Trophoblast cell (in vitro differentiated cells and primary cell): ENCODE data around the gene ZSCAN9.

Experiments used
- DNase-seq, 2 donors: peaks; one replicate each; pipeline ENCODE4 v3.0.0-alpha.2; 2016
- H2AFZ ChIP-seq: 2 replicates; pipeline ENCODE4 v1.6.1; 2013; ENCODE audit warnings: low read length, moderate library complexity, mild to moderate bottlenecking; ENCODE audit not compliant: insufficient read depth, poor library complexity
- H2AK5ac ChIP-seq: 2 replicates; pipeline ENCODE4 v1.6.1; 2013; ENCODE audit warnings: mild to moderate bottlenecking, low read length
- H2BK120ac ChIP-seq: 2 replicates; pipeline ENCODE4 v1.6.1; 2013; ENCODE audit warnings: low read length, mild to moderate bottlenecking, moderate library complexity; ENCODE audit not compliant: insufficient read depth, poor library complexity
- H2BK12ac ChIP-seq: 2 replicates; pipeline ENCODE4 v1.6.1; 2013; ENCODE audit warnings: mild to moderate bottlenecking, low read length, moderate library complexity
- H2BK5ac ChIP-seq: 2 replicates; pipeline ENCODE4 v1.6.1; 2013; ENCODE audit warnings: low read length, low read depth, moderate library complexity, mild to moderate bottlenecking; ENCODE audit not compliant: poor library complexity
- H3K14ac ChIP-seq: 2 replicates; pipeline ENCODE4 v1.6.1; 2013; ENCODE audit warnings: mild to moderate bottlenecking, low read length
- H3K18ac ChIP-seq: 2 replicates; pipeline ENCODE4 v1.6.1; 2013; ENCODE audit warnings: mild to moderate bottlenecking, low read length
- H3K23ac ChIP-seq: 2 replicates; pipeline ENCODE4 v1.6.1; 2013; ENCODE audit warnings: low read length
- H3K27ac ChIP-seq: 2 replicates; pipeline ENCODE4 v1.5.1; 2013; ENCODE audit warnings: low read depth, mild to moderate bottlenecking, inconsistent platforms, low read length, moderate library complexity
- H3K27me3 ChIP-seq: 2 replicates; pipeline ENCODE4 v1.6.1; 2013; ENCODE audit warnings: inconsistent platforms, mild to moderate bottlenecking, low read length, moderate library complexity; ENCODE audit not compliant: insufficient read depth
- H3K36me3 ChIP-seq, 2 experiments: 1 replicate in 1 of 2; 2 replicates in 1 of 2; pipeline ENCODE4 v1.6.1; 2013; ENCODE audit warnings: low read length in 2 of 2, mild to moderate bottlenecking in 2 of 2, moderate library complexity in 1 of 2; ENCODE audit not compliant: insufficient read depth in 2 of 2, control insufficient read depth in 1 of 2
- H3K4ac ChIP-seq: 2 replicates; pipeline ENCODE4 v1.6.1; 2013; ENCODE audit warnings: low read depth, mild to moderate bottlenecking, low read length, moderate library complexity
- H3K4me1 ChIP-seq, 2 experiments: 1 replicate in 1 of 2; 2 replicates in 1 of 2; pipeline ENCODE4 v1.6.1; 2013; ENCODE audit warnings: low read length in 2 of 2, mild to moderate bottlenecking in 2 of 2, moderate library complexity in 1 of 2; ENCODE audit not compliant: insufficient read depth in 2 of 2, control insufficient read depth in 1 of 2
- H3K4me2 ChIP-seq: 2 replicates; pipeline ENCODE4 v1.6.1; 2013; ENCODE audit warnings: inconsistent platforms, mild to moderate bottlenecking, low read length, moderate library complexity
- H3K4me3 ChIP-seq: 2 replicates; pipeline ENCODE4 v1.5.1; 2013; ENCODE audit warnings: mild to moderate bottlenecking, low read depth, low read length, inconsistent platforms
- H3K79me1 ChIP-seq: one replicate; pipeline ENCODE4 v1.6.1; 2013; ENCODE audit warnings: low read length
- H3K79me2 ChIP-seq: 2 replicates; pipeline ENCODE4 v1.6.1; 2013; ENCODE audit warnings: low read length, mild to moderate bottlenecking; ENCODE audit not compliant: control insufficient read depth, insufficient read depth, poor library complexity
- H3K9ac ChIP-seq: 2 replicates; pipeline ENCODE4 v1.6.1; 2013; ENCODE audit warnings: mild to moderate bottlenecking, low read length
- H3K9me3 ChIP-seq: 2 replicates; pipeline ENCODE4 v1.6.1; 2013; ENCODE audit warnings: low read depth, mild to moderate bottlenecking, control low read depth, inconsistent platforms, low read length; ENCODE audit not compliant: insufficient read depth
- H4K12ac ChIP-seq: 2 replicates; pipeline ENCODE4 v1.6.1; 2013; ENCODE audit warnings: low read depth, mild to moderate bottlenecking, low read length, moderate library complexity
- H4K8ac ChIP-seq: 2 replicates; pipeline ENCODE4 v1.6.1; 2013; ENCODE audit warnings: low read depth, mild to moderate bottlenecking, low read length, moderate library complexity
- H4K91ac ChIP-seq: one replicate; pipeline ENCODE4 v1.6.1; 2013; ENCODE audit warnings: low read depth, mild to moderate bottlenecking, low read length, moderate library complexity
- WGBS: extraction: QIAGEN DNeasy Blood & Tissue Kit; methylation state at CpG from one replicate; pipeline ENCODE4 v1.1.7; 2013; ENCODE audit warnings: missing lambda C conversion rate; ENCODE audit not compliant: insufficient read length, insufficient coverage; ENCODE audit errors: extremely low coverage; 5-methylcytosine and 5-hydroxymethylcytosine counted together

ZSCAN9 gene

GRCh38 chr6:28264834-28265401 is 39.8 kb downstream of the ZSCAN9 start:
- Histone ChIP-seq H4K91ac (no peak overlapping the region), H4K12ac (no peak overlapping the region), H2AFZ (no peak overlapping the region), H3K9ac (no peak overlapping the region), H3K36me3 (no peaks in the 10 kb centered on the region), H3K23ac (no peak overlapping the region), H4K8ac (no peak overlapping the region), H2BK120ac (no peak overlapping the region), H3K4me1 (no peaks in the 10 kb centered on the region), H2AK5ac (no peak overlapping the region), H3K9me3 (no peaks in the 10 kb centered on the region), H3K4me2 (no peak overlapping the region), H2BK12ac (no peak overlapping the region), H3K27ac (no peak overlapping the region), H3K27me3 (no peaks in the 10 kb centered on the region), H3K79me1 (peaks cover 4% of the 10 kb centered on the region), H3K79me2 (peaks cover 3% of the 10 kb centered on the region), H2BK5ac (no peak overlapping the region), H3K4me3 (no peak overlapping the region), H3K4ac (no peak overlapping the region), H3K18ac (no peak overlapping the region), H3K14ac (no peak overlapping the region)
- peak in 1 of 2 donors; percentile 82 for DNase-seq
- no CpG with 5 or more reads among the region's 4 CpGs for WGBS

- H4K12ac ChIP-seq: no peak overlapping the region
- H2AFZ ChIP-seq: peak overlapping the region; percentile 82
- H3K4ac ChIP-seq: no peak overlapping the region
- WGBS: no CpG with 5 or more reads among the region's 5 CpGs
- no peak overlapping the region for H3K23ac ChIP-seq
- no peak overlapping the region for H3K27ac ChIP-seq
- H3K79me1 ChIP-seq: peaks cover 4% of the 10 kb centered on the region
- peak overlapping the region; percentile 60 for H3K4me2 ChIP-seq
- H3K79me2 ChIP-seq: peaks cover 3% of the 10 kb centered on the region
- H2BK120ac ChIP-seq: no peak overlapping the region
- DNase-seq: no peak
- H3K9ac ChIP-seq: no peak overlapping the region
- H3K14ac ChIP-seq: no peak overlapping the region
- H4K8ac ChIP-seq: peak overlapping the region; percentile 94
- H3K9me3 ChIP-seq: no peaks in the 10 kb centered on the region
- no peaks in the 10 kb centered on the region for H3K36me3 ChIP-seq
- no peaks in the 10 kb centered on the region for H3K27me3 ChIP-seq
- H2BK5ac ChIP-seq: no peak overlapping the region
- no peak overlapping the region for H3K4me3 ChIP-seq
- H2BK12ac ChIP-seq: no peak overlapping the region
- no peak overlapping the region for H3K18ac ChIP-seq
- no peak overlapping the region for H2AK5ac ChIP-seq
- no peaks in the 10 kb centered on the region for H3K4me1 ChIP-seq
- no peak overlapping the region for H4K91ac ChIP-seq
These were observed 41.5 kb downstream of the ZSCAN9 start for GRCh38 chr6:28266563-28266961.

DNA sequence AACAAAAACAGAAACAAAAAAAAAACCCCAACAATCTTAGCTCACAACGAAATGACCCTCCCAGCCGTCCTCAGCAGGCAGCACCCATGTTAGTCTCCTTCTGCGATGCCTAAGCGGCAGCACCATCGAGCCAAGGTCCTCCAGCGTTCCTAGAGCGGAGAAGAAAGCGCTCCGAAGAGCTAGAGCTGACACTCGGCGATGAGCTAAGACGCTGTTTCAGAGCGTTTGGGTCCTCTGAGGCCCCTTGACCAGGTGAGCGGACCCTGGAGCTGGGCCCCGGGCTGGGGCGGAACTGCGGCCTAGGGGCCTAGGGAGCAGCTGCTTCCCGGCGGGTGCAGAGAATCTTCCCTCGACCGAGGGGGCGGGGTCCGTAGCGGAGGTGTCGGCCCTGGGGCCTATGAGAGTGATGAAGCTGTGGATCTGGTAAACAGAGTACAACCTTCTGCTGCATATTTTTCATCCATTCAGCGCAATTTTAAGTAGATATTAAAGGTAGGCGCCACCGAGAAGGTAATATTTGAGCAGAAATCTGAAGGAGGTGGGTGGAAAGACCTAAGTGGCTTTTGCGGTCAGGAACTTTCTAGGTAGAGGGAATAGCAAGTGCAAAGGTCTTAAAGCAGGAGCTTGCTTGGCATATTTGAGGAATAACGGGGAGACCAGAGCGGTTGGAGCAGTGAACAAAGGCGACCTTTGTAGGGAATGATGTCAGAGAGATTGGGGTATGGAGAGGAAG is 42.1 kb downstream of the ZSCAN9 start, which contains the start of gene ZSCAN26:
ZSCAN26 (plus strand) TSS at position 182 of the 733 bp plus-strand sequence. CDS start 4,777 bp downstream, outside the sequence.
- Histone ChIP-seq H4K12ac (peak within 1 kb of the TSS; percentile 68), H3K9ac (peak within 1 kb of the TSS; percentile 78), H3K23ac (no peak within 1 kb of the TSS), H2BK12ac (no peak within 1 kb of the TSS), H4K8ac (peak within 1 kb of the TSS; percentile 94), H3K9me3 (no peaks in the 10 kb centered on the region), H4K91ac (peak within 1 kb of the TSS; percentile 87), H3K27me3 (no peaks in the 10 kb centered on the region), H2AK5ac (no peak within 1 kb of the TSS), H3K18ac (peak within 1 kb of the TSS; percentile 35), H3K36me3 (peaks cover 4 to 5% of the 10 kb centered on the region in 2 experiments), H3K4me1 (no peaks in the 10 kb centered on the region), H3K27ac (peak within 1 kb of the TSS; percentile 48), H2BK5ac (peak within 1 kb of the TSS; percentile 50), H2AFZ (peak within 1 kb of the TSS; percentile 82), H3K4me2 (peak within 1 kb of the TSS; percentile 60), H3K14ac (peak within 1 kb of the TSS; percentile 76), H3K4ac (peak within 1 kb of the TSS; percentile 35), H2BK120ac (peak within 1 kb of the TSS; percentile 59), H3K4me3 (peak within 1 kb of the TSS; percentile 77), H3K79me2 (peaks cover 3% of the 10 kb centered on the region), H3K79me1 (peaks cover 4% of the 10 kb centered on the region)
- DNase-seq: peak; percentile 84 to 94
- WGBS: no CpG with 5 or more reads among the region's 32 CpGs

GRCh38 chr6:28267695-28268059 is 42.6 kb downstream of the ZSCAN9 start:
- no peak overlapping the region for H3K14ac ChIP-seq
- H4K12ac ChIP-seq: peak overlapping the region; percentile 12
- H3K36me3 ChIP-seq: peaks cover 5 to 8% of the 10 kb centered on the region in 2 experiments
- H2AFZ ChIP-seq: peak overlapping the region; percentile 82
- peak overlapping the region; percentile 60 for H3K4me2 ChIP-seq
- H3K79me1 ChIP-seq: peaks cover 4% of the 10 kb centered on the region
- 100% methylated on average over 1 of the region's 1 CpG for WGBS
- H2BK5ac ChIP-seq: no peak overlapping the region
- no peak overlapping the region for H4K91ac ChIP-seq
- peaks cover 3% of the 10 kb centered on the region for H3K79me2 ChIP-seq
- H3K9me3 ChIP-seq: no peaks in the 10 kb centered on the region
- H3K27ac ChIP-seq: no peak overlapping the region
- H3K4me1 ChIP-seq: no peaks in the 10 kb centered on the region
- no peak overlapping the region for H3K18ac ChIP-seq
- peak overlapping the region; percentile 94 for H4K8ac ChIP-seq
- H2BK12ac ChIP-seq: no peak overlapping the region
- H2AK5ac ChIP-seq: no peak overlapping the region
- no peak overlapping the region for H3K4me3 ChIP-seq
- no peak overlapping the region for H2BK120ac ChIP-seq
- no peak for DNase-seq
- H3K9ac ChIP-seq: no peak overlapping the region
- no peaks in the 10 kb centered on the region for H3K27me3 ChIP-seq
- H3K23ac ChIP-seq: no peak overlapping the region
- no peak overlapping the region for H3K4ac ChIP-seq
